SK-N-SH (cell line): Measurements from ENCODE around the gene ENO1. TPM values are rescaled to one million over a fixed set of nuclear protein-coding genes. Genes with fewer than 3 reads are reported as not detected.
A peak's percentile ranks its signal among the peaks of the same experiment; 100 is the strongest.

Source experiments
- CTCF ChIA-PET: fragments of 300-600, 350-600 bp; formaldehyde crosslinking; extraction: SDS; loops from one replicate; lab custom pipeline; 2021; lab: Yijun Ruan, JAX
- POLR2A ChIA-PET: fragments of 350-600 bp; sonication (Branson Sonifier 250); formaldehyde crosslinking; extraction: SDS; loops from one replicate; lab custom pipeline; 2020; ENCODE audit warnings: antibody characterized with exemption, inconsistent platforms; lab: Yijun Ruan, JAX
- DNase-seq: peaks from one replicate; pipeline ENCODE4 v3.0.0; 2012
- H2AFZ ChIP-seq: fragments of 200-600 bp; sonication (generic); 2 replicates; pipeline ENCODE4 v1.8.1; 2016; ENCODE audit warnings: antibody characterized with exemption, mild to moderate bottlenecking, low read depth
- H3F3A ChIP-seq: fragments of 200-600 bp; sonication (generic); replicated peaks from 2 replicates; pipeline ENCODE3; 2016; ENCODE audit warnings: antibody characterized with exemption, mild to moderate bottlenecking; ENCODE audit not compliant: insufficient read depth
- H3K27ac ChIP-seq, 2 experiments: fragments of 200-500 bp in 1 of 2; fragments of 200-600 bp in 1 of 2; sonication (Bioruptor generic) in 1 of 2; sonication (generic), shearing (Covaris generic) in 1 of 2; 2 replicates each; pipeline versions ENCODE4 v1.5.1 to v1.6.1; 2014 to 2016; ENCODE audit warnings: low read depth in 2 of 2, inconsistent platforms in 1 of 2, low read length in 1 of 2, mild to moderate bottlenecking in 1 of 2, mixed read lengths in 1 of 2
- H3K27me3 ChIP-seq: fragments of 200-600 bp; sonication (generic), shearing (Covaris generic); 2 replicates; pipeline ENCODE4 v1.6.1; 2016; ENCODE audit warnings: mixed run types; ENCODE audit not compliant: insufficient read depth
- H3K36me3 ChIP-seq, 2 experiments: fragments of 200-500 bp in 1 of 2; fragments of 200-600 bp in 1 of 2; sonication (Bioruptor generic) in 1 of 2; sonication (generic) in 1 of 2; replicated peaks in 1 of 2; 2 replicates each; pipeline versions ENCODE3 to v1.5.1; 2014 to 2016; ENCODE audit warnings: low read length in 1 of 2, mild to moderate bottlenecking in 1 of 2; ENCODE audit not compliant: insufficient read depth in 2 of 2, control insufficient read depth in 1 of 2
- H3K4me1 ChIP-seq, 2 experiments: fragments of 200-500 bp in 1 of 2; fragments of 200-600 bp in 1 of 2; sonication (Bioruptor generic) in 1 of 2; sonication (generic), shearing (Covaris generic) in 1 of 2; 2 replicates each; pipeline versions ENCODE4 v1.5.1 to v1.6.1; 2014 to 2016; ENCODE audit warnings: low read depth in 1 of 2, low read length in 1 of 2, mixed run types in 1 of 2; ENCODE audit not compliant: insufficient read depth in 2 of 2, control insufficient read depth in 1 of 2
- H3K4me2 ChIP-seq: fragments of 200-600 bp; sonication (generic), shearing (Covaris generic); 2 replicates; pipeline ENCODE4 v1.6.1; 2017; ENCODE audit warnings: mixed run types
- H3K4me3 ChIP-seq, 2 experiments: fragments of 200-500 bp in 1 of 2; fragments of 200-600 bp in 1 of 2; sonication (Bioruptor generic) in 1 of 2; sonication (generic), shearing (Covaris generic) in 1 of 2; 2 replicates each; pipeline versions ENCODE4 v1.5.1 to v1.8.1; 2014 to 2016; ENCODE audit warnings: low read depth in 2 of 2, inconsistent platforms in 1 of 2, low read length in 1 of 2, mild to moderate bottlenecking in 1 of 2, mixed read lengths in 1 of 2, moderate library complexity in 1 of 2
- H3K79me2 ChIP-seq: fragments of 200-600 bp; sonication (generic); 2 replicates; pipeline ENCODE4 v1.8.1; 2017; ENCODE audit warnings: mild to moderate bottlenecking; ENCODE audit not compliant: insufficient read depth
- H3K9ac ChIP-seq: fragments of 200-600 bp; sonication (generic); 2 replicates; pipeline ENCODE4 v1.6.1; 2017; ENCODE audit warnings: mixed run types
- H3K9me2 ChIP-seq: fragments of 200-600 bp; sonication (generic); 2 replicates; pipeline ENCODE4 v1.6.1; 2017; ENCODE audit warnings: mixed run types
- H3K9me3 ChIP-seq: fragments of 200-600 bp; sonication (generic); 2 replicates; pipeline ENCODE4 v1.6.1; 2017; ENCODE audit warnings: mixed run types, mild to moderate bottlenecking, moderate library complexity
- H4K20me1 ChIP-seq: fragments of 200-600 bp; sonication (generic); 2 replicates; pipeline ENCODE4 v1.6.1; 2017; ENCODE audit warnings: mild to moderate bottlenecking, mixed run types; ENCODE audit not compliant: insufficient read depth
- CHD2 ChIP-seq: fragments of 150-350 bp; IDR thresholded peaks from 2 replicates; pipeline ENCODE4 v1.6.1; 2018; ENCODE audit warnings: low read length; ENCODE audit not compliant: partially characterized antibody
- ELF1 ChIP-seq: IDR thresholded peaks from 2 replicates; pipeline ENCODE4 v1.4.0; 2012
- EZH2phosphoT487 ChIP-seq: fragments of 200-600 bp; sonication (generic); IDR thresholded peaks from 2 replicates; pipeline ENCODE4 v1.6.1; 2017; ENCODE audit warnings: low read depth, mixed run types, mild to moderate bottlenecking, antibody characterized with exemption, moderate library complexity, borderline replicate concordance
- JUND ChIP-seq: IDR thresholded peaks from 2 replicates; pipeline ENCODE4 v1.4.0; 2012
- NFIC ChIP-seq: IDR thresholded peaks from 2 replicates; pipeline ENCODE4 v1.4.0; 2012; ENCODE audit warnings: borderline replicate concordance
- RAD21 ChIP-seq: IDR thresholded peaks from 2 replicates; pipeline ENCODE4 v1.6.1; 2012; ENCODE audit warnings: mild to moderate bottlenecking, low read length
- RCOR1 ChIP-seq: fragments of 150-350 bp; IDR thresholded peaks from 2 replicates; pipeline ENCODE4 v1.6.1; 2017; ENCODE audit warnings: antibody characterized with exemption, low read length
- RXRA ChIP-seq: IDR thresholded peaks from 2 replicates; pipeline ENCODE4 v1.4.0; 2012; ENCODE audit warnings: low read depth, mild to moderate bottlenecking, borderline replicate concordance
- SMC3 ChIP-seq: IDR thresholded peaks from 2 replicates; pipeline ENCODE4 v1.6.1; 2012; ENCODE audit warnings: low read depth, low read length, improper control_type of control experiment
- TCF12 ChIP-seq: IDR thresholded peaks from 2 replicates; pipeline ENCODE4 v1.4.0; 2012
- YY1 ChIP-seq: IDR thresholded peaks from 2 replicates; pipeline ENCODE4 v1.4.0; 2012; ENCODE audit warnings: low read depth, mild to moderate bottlenecking
- WGBS: methylation state at CpG from one replicate; pipeline ENCODE4 v1.1.6; 2017; ENCODE audit warnings: low lambda C conversion rate; 5-methylcytosine and 5-hydroxymethylcytosine counted together
- polyA plus RNA-seq, 3 experiments: library from polyadenylated mRNA; depleted of rRNA; stranded (reverse); fragments of >200 nt; gene quantifications; 2 replicates each; pipeline ENCODE4 v1.2.3, GENCODE V29; 2012
- TF ChIP-seq, protein P1 (sequence below): IDR thresholded peaks from 2 replicates; pipeline ENCODE4 v1.6.1; 2012; ENCODE audit warnings: mild to moderate bottlenecking, low read depth, low read length, moderate library complexity
- TF ChIP-seq, protein P2 (sequence below): IDR thresholded peaks from 2 replicates; pipeline ENCODE4 v1.4.0; 2012; ENCODE audit warnings: low read depth
- TF ChIP-seq, protein P3 (sequence below): fragments of 150-350 bp; IDR thresholded peaks from 2 replicates; pipeline ENCODE4 v1.6.1; 2016; ENCODE audit warnings: mild to moderate bottlenecking, low read depth, low read length

The ENO1 gene
- polyA plus RNA-seq, 1 of the 3 experiments (the other 2 are of a cell fraction), result 1,599 TPM

DNA sequence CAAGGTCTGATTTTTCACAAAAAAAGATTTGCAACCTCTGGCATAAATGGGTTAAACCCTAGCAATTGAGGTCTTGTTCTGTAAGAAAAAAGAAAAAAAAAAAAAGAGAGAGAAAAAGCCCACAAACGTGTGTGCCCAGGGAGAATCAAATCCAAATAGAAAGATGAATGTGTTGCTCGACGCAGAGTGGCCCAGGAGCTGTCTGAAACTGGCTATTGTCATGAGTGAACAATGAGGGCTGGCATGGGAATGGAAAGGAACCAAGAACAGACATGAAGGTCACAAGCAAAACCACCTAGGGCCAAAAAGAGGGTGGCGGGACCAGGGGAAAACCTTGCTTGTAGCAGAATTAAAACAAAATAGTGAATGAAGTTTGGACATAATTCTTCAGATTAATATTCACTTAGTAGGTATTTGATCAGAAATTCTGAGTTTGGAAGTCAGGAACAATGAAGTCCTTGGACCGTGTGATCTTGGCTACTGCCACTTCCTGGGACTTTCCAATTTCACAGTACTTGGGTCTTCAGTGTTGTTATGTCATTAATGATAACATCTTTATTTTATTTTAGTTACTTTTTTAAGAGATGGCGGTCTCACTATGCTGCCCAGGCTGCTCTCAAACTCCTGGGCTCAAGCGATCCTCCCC, 3.1 kb downstream of the ENO1 start:
- Histone ChIP-seq H3K9me3 (no peaks in the 10 kb centered on the region), H3K9ac (peak overlapping the region; percentile 100; the same call in 1 of the 2 replicates), H3F3A (peaks cover 78% of the 10 kb centered on the region), H3K4me2 (peak overlapping the region; percentile 96), H3K27ac (peak overlapping the region; percentile 68 to 97), H3K4me1 (peaks cover 39 to 61% of the 10 kb centered on the region in 2 experiments), H2AFZ (no peak overlapping the region), H3K27me3 (no peaks in the 10 kb centered on the region), H3K9me2 (no peaks in the 10 kb centered on the region), H3K36me3 (peaks cover 52 to 72% of the 10 kb centered on the region in 2 experiments), H3K79me2 (peaks cover 82% of the 10 kb centered on the region), H4K20me1 (peaks cover 72% of the 10 kb centered on the region), H3K4me3 (peak overlapping the region; percentile 78 to 89; a peak in 3 of 4 replicates)
- WGBS, result 36% methylated on average over 7 of the region's 7 CpGs
- TF ChIP-seq RXRA, result no peak
- TF ChIP-seq RCOR1, result no peak
- TF ChIP-seq RAD21, result no peak
- TF ChIP-seq, protein P1, sequence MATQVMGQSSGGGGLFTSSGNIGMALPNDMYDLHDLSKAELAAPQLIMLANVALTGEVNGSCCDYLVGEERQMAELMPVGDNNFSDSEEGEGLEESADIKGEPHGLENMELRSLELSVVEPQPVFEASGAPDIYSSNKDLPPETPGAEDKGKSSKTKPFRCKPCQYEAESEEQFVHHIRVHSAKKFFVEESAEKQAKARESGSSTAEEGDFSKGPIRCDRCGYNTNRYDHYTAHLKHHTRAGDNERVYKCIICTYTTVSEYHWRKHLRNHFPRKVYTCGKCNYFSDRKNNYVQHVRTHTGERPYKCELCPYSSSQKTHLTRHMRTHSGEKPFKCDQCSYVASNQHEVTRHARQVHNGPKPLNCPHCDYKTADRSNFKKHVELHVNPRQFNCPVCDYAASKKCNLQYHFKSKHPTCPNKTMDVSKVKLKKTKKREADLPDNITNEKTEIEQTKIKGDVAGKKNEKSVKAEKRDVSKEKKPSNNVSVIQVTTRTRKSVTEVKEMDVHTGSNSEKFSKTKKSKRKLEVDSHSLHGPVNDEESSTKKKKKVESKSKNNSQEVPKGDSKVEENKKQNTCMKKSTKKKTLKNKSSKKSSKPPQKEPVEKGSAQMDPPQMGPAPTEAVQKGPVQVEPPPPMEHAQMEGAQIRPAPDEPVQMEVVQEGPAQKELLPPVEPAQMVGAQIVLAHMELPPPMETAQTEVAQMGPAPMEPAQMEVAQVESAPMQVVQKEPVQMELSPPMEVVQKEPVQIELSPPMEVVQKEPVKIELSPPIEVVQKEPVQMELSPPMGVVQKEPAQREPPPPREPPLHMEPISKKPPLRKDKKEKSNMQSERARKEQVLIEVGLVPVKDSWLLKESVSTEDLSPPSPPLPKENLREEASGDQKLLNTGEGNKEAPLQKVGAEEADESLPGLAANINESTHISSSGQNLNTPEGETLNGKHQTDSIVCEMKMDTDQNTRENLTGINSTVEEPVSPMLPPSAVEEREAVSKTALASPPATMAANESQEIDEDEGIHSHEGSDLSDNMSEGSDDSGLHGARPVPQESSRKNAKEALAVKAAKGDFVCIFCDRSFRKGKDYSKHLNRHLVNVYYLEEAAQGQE, result no peak
- TF ChIP-seq NFIC, result no peak
- TF ChIP-seq JUND, result no peak
- no peak for TF ChIP-seq EZH2phosphoT487
- TF ChIP-seq CHD2, result no peak
- TF ChIP-seq, protein P2, sequence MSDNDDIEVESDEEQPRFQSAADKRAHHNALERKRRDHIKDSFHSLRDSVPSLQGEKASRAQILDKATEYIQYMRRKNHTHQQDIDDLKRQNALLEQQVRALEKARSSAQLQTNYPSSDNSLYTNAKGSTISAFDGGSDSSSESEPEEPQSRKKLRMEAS, result no peak
- ChIA-PET CTCF (interaction anchor here (0.9 to 2.3 kb wide), 4 partner anchors 13 to 314 kb away, joined by 3 to 11 read pairs (median 4); no protein-coding TSS in a partner anchor), POLR2A (no interaction called here)
- DNase-seq, result no peak

DNA sequence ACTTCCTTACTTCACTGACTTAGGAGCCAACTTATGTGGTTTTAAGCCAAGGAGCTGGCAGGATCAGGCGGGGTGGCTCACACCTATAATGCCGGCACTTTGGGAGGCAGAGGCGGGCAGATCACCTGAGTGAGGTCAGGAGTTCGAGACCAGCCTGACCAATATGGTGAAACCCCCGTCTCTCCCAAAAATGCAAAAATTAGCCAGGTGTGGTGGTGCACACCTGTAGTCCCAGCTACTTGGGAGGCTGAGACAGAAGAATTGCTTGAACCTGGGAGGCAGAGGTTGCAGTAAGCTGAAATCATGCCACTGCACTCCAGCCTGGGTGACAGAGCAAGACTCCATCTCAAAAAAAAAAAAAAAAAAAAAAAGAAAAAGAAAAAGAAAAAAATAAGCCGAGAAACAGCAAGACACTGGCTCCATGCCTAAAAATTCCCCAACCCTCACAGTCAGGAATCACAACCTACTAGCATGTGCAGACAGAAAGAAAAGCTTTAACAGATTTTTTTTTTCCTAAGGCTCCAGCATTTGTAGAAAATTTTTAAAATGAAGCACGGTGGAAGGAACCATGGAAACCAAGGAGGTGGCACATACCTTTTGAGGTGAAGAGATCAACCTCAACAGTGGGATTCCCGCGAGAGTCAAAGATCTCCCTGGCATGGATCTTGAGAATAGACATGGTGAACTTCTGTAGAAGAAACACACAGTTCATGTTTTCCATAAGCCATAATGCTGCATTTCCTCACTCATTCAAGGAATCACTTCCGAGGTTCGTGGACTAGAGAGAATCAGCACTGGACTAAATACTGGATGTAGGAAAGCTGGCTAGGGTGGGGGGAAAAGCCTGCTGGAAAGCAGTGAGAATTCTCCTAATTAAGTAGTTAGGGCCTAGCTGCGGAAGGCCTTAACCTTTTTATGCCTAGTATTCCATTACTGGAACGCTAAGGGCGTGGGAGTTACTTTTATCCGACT, 4.0 kb downstream of the ENO1 start:
- 65% methylated on average over 15 of the region's 15 CpGs for WGBS
- H3K4me2 ChIP-seq, result peak overlapping the region; percentile 96
- ChIA-PET POLR2A (interaction anchor here (0.6 kb wide), 1 partner anchor 657 kb away, joined by 3 read pairs; no protein-coding TSS in a partner anchor), CTCF (interaction anchor here (0.9 to 2.3 kb wide), 8 partner anchors 10 to 314 kb away, joined by 3 to 11 read pairs (median 4); no protein-coding TSS in a partner anchor)
- DNase-seq, result no peak
- H3K4me3 ChIP-seq, result peak overlapping the region; percentile 13 to 40; a peak in 2 of 4 replicates
- peak overlapping the region; percentile 68 to 97 for H3K27ac ChIP-seq
- H2AFZ ChIP-seq, result no peak overlapping the region
- peaks cover 36 to 61% of the 10 kb centered on the region in 2 experiments for H3K4me1 ChIP-seq
- H3K9ac ChIP-seq, result peak overlapping the region; percentile 100; the same call in 1 of the 2 replicates
- H3K79me2 ChIP-seq, result peaks cover 91% of the 10 kb centered on the region
- peaks cover 59 to 79% of the 10 kb centered on the region in 2 experiments for H3K36me3 ChIP-seq
- no peaks in the 10 kb centered on the region for H3K9me2 ChIP-seq
- no peaks in the 10 kb centered on the region for H3K27me3 ChIP-seq
- H3F3A ChIP-seq, result peaks cover 77% of the 10 kb centered on the region
- H4K20me1 ChIP-seq, result peaks cover 80% of the 10 kb centered on the region
- no peaks in the 10 kb centered on the region for H3K9me3 ChIP-seq
- no peak for TF ChIP-seq CHD2
- no peak for TF ChIP-seq YY1
- TF ChIP-seq NFIC, result no peak
- TF ChIP-seq, protein P3, sequence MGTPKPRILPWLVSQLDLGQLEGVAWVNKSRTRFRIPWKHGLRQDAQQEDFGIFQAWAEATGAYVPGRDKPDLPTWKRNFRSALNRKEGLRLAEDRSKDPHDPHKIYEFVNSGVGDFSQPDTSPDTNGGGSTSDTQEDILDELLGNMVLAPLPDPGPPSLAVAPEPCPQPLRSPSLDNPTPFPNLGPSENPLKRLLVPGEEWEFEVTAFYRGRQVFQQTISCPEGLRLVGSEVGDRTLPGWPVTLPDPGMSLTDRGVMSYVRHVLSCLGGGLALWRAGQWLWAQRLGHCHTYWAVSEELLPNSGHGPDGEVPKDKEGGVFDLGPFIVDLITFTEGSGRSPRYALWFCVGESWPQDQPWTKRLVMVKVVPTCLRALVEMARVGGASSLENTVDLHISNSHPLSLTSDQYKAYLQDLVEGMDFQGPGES, result no peak
- TF ChIP-seq ELF1, result no peak
- TF ChIP-seq SMC3, result no peak
- no peak for TF ChIP-seq TCF12
